MM.1S (cell line): ENCODE data around the gene TTC28.

Experiments used
- CTCF ChIP-seq: fragments of 300-600 bp; sonication (generic); IDR thresholded peaks from 2 replicates; pipeline ENCODE4 v1.5.1; 2016; ENCODE audit warnings: antibody characterized with exemption, low read length, mixed read lengths
- EZH2phosphoT487 ChIP-seq: fragments of 300-600 bp; sonication (generic); IDR thresholded peaks from 2 replicates; pipeline ENCODE4 v1.6.1; 2018; ENCODE audit warnings: antibody characterized with exemption, low read length

- TF ChIP-seq CTCF (no peak), EZH2phosphoT487 (no peak)
These were observed 42.4 kb downstream of the TTC28 start for GRCh38 chr22:28637225-28637624.
